HS-27A (cell line): ENCODE results near the gene RABL6.
"Not testable (repeated sequence)": the region's sequence is repeated elsewhere in the genome, so short reads cannot be mapped to it uniquely, and the experiment has no call there.

Experiments used
- DNase-seq: peaks from one replicate; pipeline ENCODE4 v3.0.0-alpha.2; 2012; ENCODE audit warnings: low read depth, missing footprints

Gene RABL6

DNA sequence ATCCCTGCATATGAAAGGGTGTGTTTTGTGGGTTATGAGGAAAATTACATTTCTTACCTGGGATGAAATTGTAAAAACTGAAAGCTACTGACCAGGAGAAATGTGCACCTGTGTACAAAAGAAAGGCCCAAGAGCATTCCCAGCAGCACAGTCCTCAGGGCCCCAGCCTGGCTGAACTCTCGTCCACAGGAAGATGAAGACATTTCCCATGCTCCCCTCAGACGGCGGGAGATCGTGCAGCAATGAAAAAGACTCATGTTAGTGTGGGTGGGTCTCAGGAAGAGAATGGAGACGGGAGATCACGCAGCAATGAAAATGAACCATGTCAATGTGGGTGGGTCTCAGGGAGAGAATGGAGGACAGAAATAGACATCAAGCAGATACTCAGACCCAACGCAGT, 30.8 kb upstream of the RABL6 start:
- no peak for DNase-seq

DNA sequence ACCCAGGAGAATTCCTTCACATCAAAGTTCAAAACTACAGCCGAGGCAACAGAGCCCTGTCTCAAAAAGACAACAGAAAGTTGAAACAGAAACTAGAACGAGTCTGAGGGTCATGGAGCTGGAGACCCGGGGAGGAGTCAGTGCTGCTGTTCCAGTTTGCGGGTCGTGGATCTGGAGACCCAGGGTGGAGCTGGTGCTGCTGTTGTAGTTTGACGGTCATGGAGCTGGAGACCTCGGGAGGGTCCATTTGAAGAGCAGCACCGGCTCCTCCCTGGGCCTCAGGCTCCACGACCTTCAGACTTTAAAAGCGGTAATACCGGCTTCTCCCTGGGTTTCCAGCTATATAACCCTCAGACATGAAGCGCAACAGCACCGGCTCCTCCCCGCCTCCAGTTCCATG, 30.4 kb upstream of the RABL6 start:
- no peak for DNase-seq

DNA sequence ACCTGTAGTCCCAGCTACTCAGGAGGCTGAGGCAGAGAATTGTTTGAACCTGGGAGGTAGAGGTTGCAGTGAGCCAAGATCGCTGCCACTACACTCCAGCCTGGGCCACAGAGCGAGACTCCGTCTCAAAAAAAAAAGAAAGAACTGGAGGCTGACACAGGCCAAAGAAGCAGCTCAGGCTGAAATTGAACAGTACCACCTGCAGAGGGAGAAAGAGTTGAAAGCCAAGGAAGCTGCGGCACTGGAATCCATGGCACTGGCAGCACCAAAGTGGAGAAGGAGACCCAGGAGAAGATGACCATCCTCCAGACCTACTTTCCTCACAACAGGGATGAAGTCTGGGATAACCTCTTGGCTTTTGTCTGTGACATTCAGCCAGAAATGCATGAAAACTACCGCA, 27.9 kb upstream of the RABL6 start:
- no peak for DNase-seq

DNA sequence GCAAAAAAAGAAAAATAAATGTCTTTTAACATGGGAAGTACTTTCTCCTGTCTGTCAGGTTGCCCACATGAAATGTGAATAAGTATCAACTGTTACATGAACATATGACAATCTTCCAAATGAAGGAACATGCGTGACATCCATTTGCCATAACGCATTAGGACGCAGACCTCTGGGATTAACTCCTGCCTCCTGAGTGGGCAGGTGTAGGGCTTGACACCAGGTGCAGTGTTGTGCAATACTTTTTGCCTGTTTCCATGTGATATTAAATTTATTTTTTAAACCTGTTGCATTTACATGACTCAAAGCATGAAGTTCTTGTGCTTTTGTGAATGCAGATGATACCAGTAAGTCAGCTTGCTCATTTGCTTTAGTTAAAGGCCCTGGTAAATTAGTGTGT, 25.3 kb upstream of the RABL6 start:
- DNase-seq, result no peak

DNA sequence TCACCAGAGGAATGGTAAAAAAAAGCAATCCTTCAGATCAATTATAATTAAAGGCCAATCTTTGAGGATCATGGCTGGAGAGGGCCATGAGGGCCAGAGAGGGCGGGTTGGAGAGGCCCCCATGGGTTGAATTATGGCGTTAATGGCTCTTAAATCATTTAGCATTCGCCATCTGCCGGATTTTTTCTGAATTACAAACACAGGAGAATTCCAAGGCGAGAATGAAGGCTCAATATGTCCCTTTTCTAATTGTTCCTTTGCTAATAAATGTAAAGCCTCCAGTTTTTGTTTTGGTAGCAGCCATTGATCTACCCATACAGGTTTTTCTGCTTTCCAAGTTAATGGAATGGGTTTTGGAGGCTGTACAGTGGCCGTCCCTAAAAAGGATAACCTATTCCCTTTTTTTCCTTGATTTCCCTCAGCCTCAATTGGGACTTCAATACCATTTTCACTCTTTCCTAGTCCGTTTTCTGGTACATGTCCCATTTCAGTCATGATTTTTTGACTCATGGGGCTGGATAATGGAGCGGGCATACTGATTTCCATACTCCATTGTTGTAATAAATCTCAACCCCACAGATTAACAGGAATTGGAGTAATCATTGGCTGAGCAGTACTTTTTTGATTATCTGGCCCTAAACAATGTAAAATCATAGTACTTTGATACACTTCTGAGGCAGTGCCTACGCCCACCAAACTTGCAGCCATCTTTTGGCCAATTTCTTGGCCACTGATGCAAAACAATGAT, 23.3 kb upstream of the RABL6 start:
- no peak for DNase-seq

DNA sequence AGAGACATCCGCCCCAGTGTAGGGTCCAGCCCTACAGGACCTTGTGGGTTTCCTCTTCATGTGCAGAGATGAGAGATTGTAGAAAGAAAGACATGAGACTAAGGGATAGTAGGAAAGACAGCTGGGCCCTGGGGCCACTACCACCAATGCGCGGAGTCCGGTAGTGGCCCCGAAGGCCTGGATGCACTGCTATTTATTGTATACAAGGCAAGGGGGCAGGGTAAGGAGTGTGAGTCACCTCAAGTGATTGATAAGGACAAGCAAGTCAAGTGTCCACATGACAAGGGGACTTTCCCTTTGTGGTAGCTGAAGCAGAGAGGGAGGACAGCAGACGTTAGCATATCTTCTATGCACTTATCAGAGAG, 22.8 kb upstream of the RABL6 start:
- DNase-seq, result no peak

DNA sequence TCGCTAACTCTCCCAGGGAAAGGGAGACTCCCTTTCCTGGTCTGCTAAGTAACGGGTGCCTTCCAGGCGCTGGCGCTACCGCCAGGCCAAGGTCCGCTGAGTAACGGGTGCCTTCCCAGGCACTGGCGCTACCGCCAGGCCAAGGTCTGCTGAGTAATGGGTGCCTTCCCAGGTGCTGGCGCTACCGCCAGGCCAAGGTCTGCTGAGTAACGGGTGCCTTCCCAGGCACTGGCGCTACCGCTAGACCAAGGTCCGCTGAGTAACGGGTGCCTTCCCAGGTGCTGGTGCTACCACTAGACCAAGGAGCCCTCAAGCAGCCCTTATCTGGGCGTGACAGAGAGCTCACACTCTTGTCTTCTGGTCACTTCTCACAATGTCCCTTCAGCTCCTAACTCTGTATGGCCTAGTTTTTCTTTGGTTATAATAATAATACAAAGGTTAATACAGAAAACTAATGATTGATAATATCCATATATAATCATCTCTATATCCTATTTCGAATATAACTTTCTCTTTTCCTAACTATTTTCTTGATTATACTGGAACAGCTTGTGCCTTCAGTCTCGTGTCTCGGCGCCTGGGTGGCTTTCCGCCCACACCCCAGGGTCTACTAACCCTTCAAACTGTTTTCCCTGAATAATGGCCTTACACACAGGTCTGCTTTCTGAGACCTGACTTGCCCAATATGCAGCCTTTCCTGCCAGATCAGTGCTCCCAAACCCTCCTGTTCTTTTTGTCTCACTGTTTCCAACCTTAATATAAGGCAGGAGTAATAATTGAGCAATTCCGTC, 22.0 kb upstream of the RABL6 start:
- DNase-seq, result not testable (repeated sequence)

DNA sequence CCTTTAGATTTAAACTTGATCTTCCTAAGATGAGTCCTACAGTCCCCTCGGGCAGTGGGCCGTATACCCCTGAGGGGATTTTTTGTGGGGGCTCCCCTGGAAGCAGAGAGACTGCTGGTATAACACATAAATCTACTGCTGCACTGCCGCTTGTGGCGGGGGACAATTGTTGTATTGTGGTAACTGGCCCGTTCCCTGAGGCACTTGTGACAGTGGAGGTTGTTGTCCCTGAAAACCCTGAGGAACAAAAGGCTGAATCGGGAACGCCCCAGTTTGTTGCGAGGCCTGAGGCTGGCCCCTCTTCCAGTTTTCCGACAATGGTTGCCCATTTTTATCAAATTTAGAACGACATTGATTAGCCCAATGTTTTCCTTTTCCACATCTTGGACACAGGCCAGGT, 21.3 kb upstream of the RABL6 start:
- DNase-seq, result no peak

DNA sequence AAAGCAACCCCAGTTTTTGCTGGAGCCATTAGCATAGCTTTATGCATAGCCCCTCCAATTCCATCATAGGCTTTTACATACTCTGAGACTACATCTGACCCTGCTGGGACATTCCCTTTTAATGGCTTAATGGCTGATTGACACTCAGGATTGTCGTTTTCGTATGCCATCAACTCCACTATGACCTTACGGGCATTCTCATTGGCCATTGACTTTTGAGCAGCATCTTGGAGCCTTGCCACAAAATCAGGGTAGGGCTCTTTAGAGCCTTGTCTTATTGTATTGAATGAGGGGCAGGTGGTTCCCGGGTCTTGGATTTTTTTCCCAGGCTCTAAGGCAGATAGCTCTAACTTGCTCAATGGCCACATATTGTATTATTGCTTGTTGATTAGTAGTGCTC, 20.8 kb upstream of the RABL6 start:
- DNase-seq, result not testable (repeated sequence)

DNA sequence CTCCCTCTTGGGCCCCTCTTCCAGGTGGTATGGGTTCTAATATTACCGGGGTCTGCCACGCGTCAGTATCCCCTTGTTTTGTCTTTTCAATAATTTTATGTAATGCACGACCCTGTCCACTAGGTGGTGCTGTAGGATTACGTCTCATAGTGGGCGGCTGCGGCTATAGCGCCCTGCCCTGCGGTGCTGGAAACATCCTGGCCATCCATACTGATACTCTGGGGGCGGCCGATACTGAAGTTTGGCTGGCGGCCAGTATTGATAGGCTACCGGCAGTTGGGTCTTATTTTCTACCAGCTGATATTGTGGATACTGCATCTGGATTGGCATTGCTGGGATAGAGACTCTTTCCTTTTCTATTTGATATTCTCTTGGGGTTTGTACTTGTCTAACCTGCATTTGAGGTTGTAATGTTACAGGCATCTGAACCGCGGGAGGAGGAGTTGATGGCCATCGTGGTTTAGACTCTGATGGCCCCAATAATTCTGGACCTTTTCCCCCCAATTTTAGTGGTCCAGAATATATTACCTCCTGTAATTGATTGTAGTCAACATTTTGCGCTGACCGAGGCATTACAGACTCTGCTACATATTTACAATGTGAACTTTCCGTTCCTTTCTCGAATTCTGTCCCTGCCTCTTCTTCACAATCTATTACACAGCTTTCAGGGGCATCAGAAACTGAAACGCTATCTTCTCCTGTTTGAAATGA, 19.9 kb upstream of the RABL6 start:
- no peak for DNase-seq

DNA sequence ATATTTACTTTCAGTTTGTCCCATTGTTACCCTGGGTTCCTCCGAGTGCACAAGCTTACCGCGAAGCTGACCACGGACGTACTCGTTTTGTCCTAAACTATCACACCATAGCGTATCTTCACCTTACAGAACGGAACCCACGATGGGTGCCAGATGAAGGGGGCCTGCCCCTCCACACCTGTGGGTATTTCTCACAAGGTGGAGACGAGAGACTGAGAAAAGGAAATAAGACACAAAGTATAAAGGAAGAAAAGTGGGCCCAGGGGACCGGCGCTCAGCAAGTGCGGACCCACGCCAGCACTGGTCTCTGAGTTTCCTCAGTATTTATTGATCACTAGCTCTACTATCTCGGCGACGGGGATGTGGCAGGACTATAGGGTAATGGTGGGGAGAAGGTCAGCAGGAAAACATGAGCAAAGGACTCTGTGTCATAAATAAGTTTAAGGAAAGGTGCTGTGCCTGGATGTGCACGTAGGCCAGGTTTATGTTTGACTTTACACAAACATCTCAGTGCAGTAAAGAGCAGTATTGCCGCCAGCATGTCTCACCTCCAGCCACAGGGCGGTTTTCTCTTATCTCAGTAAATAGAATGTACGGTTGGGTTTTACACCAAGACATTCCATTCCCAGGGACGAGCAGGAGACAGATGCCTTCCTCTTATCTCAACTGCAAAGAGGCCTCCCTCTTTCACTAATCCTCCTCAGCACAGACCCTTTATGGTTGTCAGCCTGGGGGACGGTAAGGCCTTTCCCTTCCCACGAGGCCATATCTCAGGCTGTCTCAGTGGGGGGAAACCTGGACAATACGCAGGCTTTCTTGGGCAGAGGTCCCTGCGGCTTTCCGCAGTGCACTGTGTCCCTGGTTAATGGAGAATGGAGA, 18.9 kb upstream of the RABL6 start:
- not testable (repeated sequence) for DNase-seq

DNA sequence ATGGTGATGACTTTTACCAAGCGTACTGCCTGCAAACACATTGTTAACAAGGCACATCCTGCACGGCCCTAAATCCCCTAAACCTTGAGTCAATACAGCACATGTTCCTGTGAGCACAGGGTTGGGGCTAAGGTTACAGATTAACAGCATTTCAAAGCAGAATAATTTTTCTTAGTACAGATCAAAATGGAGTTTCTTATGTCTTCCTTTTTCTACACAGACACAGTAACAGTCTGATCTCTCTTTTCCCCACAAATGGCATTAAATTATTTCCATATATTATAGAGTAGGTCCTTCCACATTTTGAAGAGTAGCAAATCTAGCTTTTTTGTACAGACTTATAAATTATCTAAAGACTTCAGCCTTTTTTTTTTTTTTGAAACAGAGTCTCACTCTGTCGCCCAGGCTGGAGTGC, 18.2 kb upstream of the RABL6 start:
- no peak for DNase-seq

DNA sequence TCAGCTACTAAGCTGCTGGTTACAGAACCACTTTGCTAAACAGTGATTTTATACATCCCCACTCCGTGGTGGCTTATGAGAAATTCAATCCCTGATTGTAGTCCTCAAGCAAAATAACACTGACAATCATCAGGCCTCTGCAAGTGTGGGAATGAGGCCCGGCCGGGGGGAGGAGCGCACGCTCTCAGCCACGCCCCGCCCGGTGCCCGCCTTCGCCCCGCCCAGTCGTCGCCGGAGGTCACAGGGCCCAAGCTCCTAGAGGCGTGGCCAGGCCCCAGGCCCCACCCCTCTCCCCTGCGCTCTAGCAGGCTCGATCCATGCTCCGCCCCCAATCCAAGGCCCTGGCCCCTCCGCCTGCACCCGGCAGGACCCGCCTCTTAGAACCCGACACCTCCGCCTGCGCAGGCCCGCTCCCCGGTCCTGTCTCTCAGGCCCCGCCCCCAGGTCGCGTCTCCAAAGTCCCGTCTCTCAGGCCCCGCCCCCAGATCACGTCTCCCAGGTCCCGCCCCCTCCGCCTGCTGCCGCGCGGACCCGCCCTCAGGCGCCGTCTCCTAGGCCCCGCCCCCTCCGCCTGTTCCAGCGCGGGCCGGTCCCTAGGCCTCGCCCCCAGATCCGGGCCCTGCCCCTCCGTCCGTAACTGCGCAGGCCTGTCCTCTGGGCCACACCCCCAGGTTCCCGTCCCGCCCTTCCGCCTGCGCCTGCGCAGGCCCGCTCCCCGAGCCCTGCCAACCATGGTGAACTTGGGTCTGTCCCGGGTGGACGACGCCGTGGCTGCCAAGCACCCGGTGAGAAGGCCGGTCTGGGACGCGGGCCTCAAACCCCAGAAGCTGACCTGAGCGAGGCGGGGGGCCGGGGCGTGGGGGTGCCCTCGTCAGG, 16.9 kb upstream of the RABL6 start, which contains the start of gene TMEM141:
Gene TMEM141, plus strand, starts transcription at position 705 of the 876 bp plus-strand sequence. Its CDS starts 27 bp downstream, at position 732.
- DNase-seq, result peak; percentile 78

DNA sequence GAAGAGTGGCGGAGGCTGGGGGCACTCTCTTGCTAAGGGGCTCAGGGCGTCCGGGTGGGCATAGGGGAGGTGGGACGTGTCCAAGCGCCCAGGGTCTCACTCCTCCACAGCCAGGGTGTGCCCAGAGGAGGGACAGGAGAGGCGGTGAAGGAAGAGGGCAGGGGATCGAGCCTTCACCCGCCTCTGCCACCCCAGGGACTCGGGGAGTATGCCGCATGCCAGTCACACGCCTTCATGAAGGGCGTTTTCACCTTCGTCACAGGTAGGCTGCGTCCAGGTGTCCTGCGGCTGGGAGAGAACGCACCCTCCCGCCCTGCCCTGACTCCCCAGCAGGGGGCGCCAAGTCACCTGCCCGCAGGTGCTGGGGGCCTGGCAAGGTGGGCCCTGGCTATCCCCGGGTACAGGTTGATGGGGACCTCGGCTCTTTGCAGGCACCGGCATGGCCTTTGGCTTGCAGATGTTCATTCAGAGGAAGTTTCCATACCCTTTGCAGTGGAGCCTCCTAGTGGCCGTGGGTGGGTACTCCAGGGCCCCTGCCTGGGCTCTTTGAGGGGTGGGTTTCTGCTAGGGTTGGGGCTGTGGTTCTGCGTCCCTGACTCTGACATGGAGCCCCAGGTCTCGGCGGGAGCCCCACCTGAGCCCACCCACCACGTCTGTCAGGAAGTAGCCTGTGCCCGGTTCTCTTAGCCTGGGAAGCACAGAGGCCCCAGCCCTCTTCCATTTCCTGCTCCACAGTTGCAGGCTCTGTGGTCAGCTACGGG, 16.1 kb upstream of the RABL6 start:
- DNase-seq, result no peak

DNA sequence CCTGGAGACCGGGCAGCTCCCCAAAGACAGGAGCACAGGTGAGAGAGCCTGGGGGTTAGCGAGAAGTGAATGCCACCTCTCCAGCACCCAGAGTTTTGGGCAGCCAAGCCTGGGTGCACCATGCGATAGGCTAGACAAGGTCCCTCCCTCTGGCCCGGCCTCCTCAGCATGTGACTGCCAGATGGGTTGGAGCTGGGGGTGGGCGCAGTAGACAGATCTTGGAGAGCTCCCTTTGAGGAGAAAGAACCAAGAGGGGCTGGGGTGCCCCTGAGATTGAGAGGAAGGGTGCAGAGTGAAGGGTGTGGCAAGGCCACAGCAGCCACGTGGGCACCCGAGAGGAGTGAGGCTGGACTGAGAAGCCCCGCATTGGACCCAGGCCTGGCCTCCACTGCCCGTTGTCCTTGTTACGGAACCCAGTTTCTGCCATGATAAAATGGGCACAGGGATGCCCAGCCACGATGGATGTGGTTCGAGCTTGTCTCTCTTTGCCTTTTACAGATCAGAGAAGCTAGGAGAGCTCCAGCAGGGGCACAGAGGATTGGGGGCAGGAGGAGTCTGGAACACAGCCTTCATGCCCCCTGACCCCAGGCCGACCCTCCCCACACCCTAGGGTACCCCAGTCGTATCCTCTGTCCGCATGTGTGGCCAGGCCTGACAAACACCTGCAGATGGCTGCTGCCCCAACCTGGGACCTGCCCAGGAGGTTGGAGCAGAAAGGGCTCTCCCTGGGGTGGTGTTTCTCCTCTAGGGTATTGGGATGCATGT, 15.2 kb upstream of the RABL6 start:
- no peak for DNase-seq

DNA sequence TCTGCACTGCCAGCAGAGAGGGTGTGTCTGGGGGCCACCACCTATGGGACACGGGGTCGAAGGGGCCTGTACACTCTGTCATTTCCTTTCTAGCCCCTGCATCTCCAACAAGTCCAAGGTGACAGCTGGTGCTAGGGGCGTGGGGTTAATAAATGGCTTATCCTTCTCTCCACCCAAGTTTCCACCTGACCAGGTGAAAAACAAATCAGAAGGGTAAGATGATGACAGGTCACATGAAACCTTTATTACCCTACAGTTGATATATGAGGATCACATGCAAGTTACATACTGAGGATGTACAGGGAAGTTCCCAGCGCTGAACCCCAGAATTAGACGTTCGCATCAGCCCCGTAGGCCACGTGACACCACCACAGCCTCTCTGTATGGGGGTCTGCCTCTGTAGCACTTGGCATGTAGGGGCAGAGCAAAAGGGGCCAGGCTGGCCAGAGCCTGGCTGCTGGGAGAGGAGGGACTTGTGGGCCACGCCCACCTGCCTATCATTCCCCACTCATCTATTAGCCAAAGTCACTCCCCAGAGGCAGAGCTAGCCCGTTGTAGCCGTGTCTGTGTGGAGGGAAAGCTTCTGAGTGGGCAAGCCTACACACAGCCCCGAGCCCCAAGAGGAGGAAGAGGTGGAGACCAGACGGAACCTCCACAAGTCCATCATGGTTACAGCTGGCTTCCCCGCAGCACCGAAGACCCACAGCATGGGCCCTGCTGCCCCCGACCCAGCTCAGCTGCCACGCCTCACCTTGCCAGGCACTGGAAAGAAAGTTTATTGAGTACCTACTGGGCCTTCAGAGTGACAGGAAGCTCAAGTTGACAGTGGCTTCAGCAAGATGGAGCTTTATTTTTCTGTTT, 14.4 kb upstream of the RABL6 start:
- DNase-seq, result no peak

DNA sequence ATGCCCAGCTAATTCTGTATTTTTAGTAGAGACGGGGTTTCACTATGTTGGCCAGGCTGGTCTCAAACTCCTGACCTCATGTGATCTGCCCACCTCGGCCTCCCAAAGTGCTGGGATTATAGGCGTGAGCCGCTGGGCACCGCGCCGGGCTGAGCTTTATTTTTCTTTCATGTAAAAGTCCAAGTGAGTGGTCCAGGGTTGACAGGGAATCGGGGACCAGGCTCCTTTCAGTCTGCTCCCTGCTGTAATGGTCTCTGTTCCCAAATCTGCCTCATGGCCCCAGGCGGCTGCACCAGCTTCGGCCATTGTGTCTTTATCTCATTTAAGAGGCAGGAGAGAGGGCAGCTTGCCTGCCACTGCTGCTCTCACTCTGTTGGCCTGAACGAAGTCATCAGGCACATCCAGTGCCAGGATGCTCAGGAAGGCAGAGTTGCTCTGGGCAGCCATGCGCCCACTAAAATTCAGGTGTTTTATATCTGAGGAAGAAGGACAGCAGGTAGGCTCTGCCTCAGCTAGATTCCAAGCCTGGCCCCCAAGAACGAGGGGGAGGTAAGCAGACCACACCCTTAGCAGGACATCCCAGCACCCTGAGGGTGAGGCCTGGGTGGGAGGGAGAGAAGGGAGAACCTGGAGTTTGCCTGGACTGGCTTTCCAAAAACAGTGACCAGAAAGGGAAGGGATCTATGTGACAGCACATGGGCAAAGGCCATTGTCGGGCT, 13.3 kb upstream of the RABL6 start:
- DNase-seq, result no peak

DNA sequence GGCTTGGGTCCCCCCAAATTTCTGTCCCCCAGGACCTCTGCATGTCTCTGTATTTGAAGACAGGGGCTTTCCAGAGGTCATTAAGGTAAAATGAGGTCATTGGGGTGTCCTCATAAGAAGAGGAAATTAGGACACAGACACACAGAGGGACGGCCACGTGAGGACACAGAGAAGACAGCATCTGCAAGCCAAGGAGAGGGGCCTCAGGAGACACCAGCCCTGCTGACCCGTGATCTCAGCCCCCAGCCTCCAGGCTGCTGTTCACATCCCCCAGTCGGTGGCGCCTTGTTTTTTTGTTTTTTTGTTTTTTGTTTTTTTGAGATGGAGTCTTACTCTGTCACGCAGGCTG, 12.8 kb upstream of the RABL6 start:
- no peak for DNase-seq
